ENCODE measurements around the gene GRPEL1. TPM values are rescaled to one million over a fixed set of nuclear protein-coding genes. Genes with fewer than 3 reads are reported as not detected.

Gene GRPEL1
- total and polyA plus RNA-seq, 2 of the 13 experiments (the other 11 are each of a cell fraction or from before 2014, with no cell fraction given): 32.3 to 141 TPM

- TF ChIP-seq ZHX1 (CRISPR knock-in tag; IDR thresholded peaks at IDR 0.05; ENCODE audit: low read depth) (no peak), FLYWCH1 (CRISPR knock-in tag; IDR thresholded peaks at IDR 0.05) (no peak), KDM5A (IDR thresholded peaks at IDR 0.05; ENCODE audit: borderline replicate concordance, low read length) (no peak), MIER3 (CRISPR knock-in tag; IDR thresholded peaks at IDR 0.05; ENCODE audit: borderline replicate concordance) (no peak), MYNN (CRISPR knock-in tag; IDR thresholded peaks at IDR 0.05; ENCODE audit: low read depth) (0 out of 2 replicates have a peak, but pooled peaks have one; percentile 49), POLR2AphosphoS5 (IDR thresholded peaks at IDR 0.05; ENCODE audit: low read depth, low read length) (no peak), ZSCAN9 (CRISPR knock-in tag; IDR thresholded peaks at IDR 0.05; ENCODE audit: borderline replicate concordance) (no peak), ZBTB7A (CRISPR knock-in tag; IDR thresholded peaks at IDR 0.05) (no peak), SOX13 (IDR thresholded peaks at IDR 0.05) (no peak), SOX13 (CRISPR knock-in tag; conservative IDR thresholded peaks at IDR 0.05 in 1 of 2, IDR thresholded peaks at IDR 0.05 in 1 of 2) (peak in 1 of 2 experiments; percentile 6; a peak in 1 of 4 replicates), REPIN1 (CRISPR knock-in tag; IDR thresholded peaks at IDR 0.05; ENCODE audit: borderline replicate concordance, low read depth) (peak; percentile 58; the same call in 1 of the 2 replicates), ZNF484 (CRISPR knock-in tag; IDR thresholded peaks at IDR 0.05; ENCODE audit: borderline replicate concordance, low read depth) (no peak), ZBTB10 (CRISPR knock-in tag; IDR thresholded peaks at IDR 0.05; ENCODE audit: borderline replicate concordance) (no peak), ZNF761 (CRISPR knock-in tag; conservative IDR thresholded peaks at IDR 0.05) (no peak), ZFX (CRISPR knock-in tag; IDR thresholded peaks at IDR 0.05; ENCODE audit: low read depth) (peak; percentile 56), ZNF138 (CRISPR knock-in tag; IDR thresholded peaks at IDR 0.05; ENCODE audit: low read depth) (no peak), SNAPC5 (CRISPR knock-in tag; IDR thresholded peaks at IDR 0.05; ENCODE audit: borderline replicate concordance) (no peak), ZFP41 (CRISPR knock-in tag; IDR thresholded peaks at IDR 0.05; ENCODE audit: borderline replicate concordance) (no peak), REST (IDR thresholded peaks at IDR 0.05; ENCODE audit: borderline replicate concordance in 1 of 2, low read depth in 1 of 2, low read length in 2 of 2) (no peak), HOXA5 (CRISPR knock-in tag; IDR thresholded peaks at IDR 0.05) (no peak)
Measured at GRCh38 chr4:7042503-7043283, 25.2 kb downstream of the GRPEL1 start (continued).

Measured in HepG2 (cell line).